Frontal cortex (tissue), 4 donors: ENCODE results near the gene MRPL16. TPM values are rescaled to one million over a fixed set of nuclear protein-coding genes. Genes with fewer than 3 reads are reported as not detected.
"Not testable (repeated sequence)": the region's sequence is repeated elsewhere in the genome, so short reads cannot be mapped to it uniquely, and the experiment has no call there.

Experiments
- DNase-seq, 2 donors: peaks; one replicate each; pipeline ENCODE4 v3.0.0; 2012; ENCODE audit warnings: low spot score in 2 of 2
- FAIRE-seq: peaks from 2 replicates; lab custom pipeline; 2012; peaks lifted over from hg19 to GRCh38; lab: Jason Lieb, UNC
- total RNA-seq: library from RNA; depleted of rRNA; stranded (reverse); fragments of >200 nt; gene quantifications from one replicate; pipeline ENCODE4 v1.2.3, GENCODE V29; 2014
- donor health status: control.
- donor health status: control.
- donor health status: control.

MRPL16 gene
- total RNA-seq, 1 donor from 2014 or later = 31.8 TPM

- DNase-seq (no peak), FAIRE-seq (no peak)
These were observed 3.4 kb upstream of the MRPL16 start for GRCh38 chr11:59814021-59814420.

- DNase-seq (no peak), FAIRE-seq (no peak)
These were observed 2.8 kb upstream of the MRPL16 start for GRCh38 chr11:59813364-59813763.

- no peak for FAIRE-seq
These were observed 1.6 kb upstream of the MRPL16 start for GRCh38 chr11:59812220-59812619.

GRCh38 chr11:59810911-59811259 lies 307 bp upstream of the MRPL16 start:
- DNase-seq (no peak), FAIRE-seq (no peak)

More at GRCh38 chr11:59812220-59812619, 1.6 kb upstream of the MRPL16 start:
- no peak for DNase-seq

GRCh38 chr11:59807047-59807610 lies 3.4 kb downstream of the MRPL16 start:
- DNase-seq = no peak
- FAIRE-seq = no peak

- DNase-seq (no peak), FAIRE-seq (no peak)
These were observed 6.5 kb downstream of the MRPL16 start for GRCh38 chr11:59804061-59804460.

- DNase-seq (peak; percentile 35 to 38), FAIRE-seq (peak; percentile 81)
These were observed 7.9 kb downstream of the MRPL16 start for GRCh38 chr11:59802639-59803176.

GRCh38 chr11:59801981-59802638 lies 8.5 kb downstream of the MRPL16 start:
- peak in 1 of 2 donors; percentile 31 for DNase-seq

GRCh38 chr11:59801160-59801706 lies 9.3 kb downstream of the MRPL16 start:
- no peak for FAIRE-seq
- DNase-seq = no peak

More at GRCh38 chr11:59801981-59802638, 8.5 kb downstream of the MRPL16 start:
- no peak for FAIRE-seq

- FAIRE-seq (no peak), DNase-seq (no peak)
These were observed 10.1 kb downstream of the MRPL16 start for GRCh38 chr11:59800390-59801025.

- FAIRE-seq (no peak), DNase-seq (no peak)
These were observed 16.2 kb downstream of the MRPL16 start for GRCh38 chr11:59794417-59794816.

GRCh38 chr11:59792507-59792906 lies 18.1 kb downstream of the MRPL16 start:
- no peak for FAIRE-seq
- no peak for DNase-seq

- FAIRE-seq (no peak), DNase-seq (no peak)
These were observed 18.9 kb downstream of the MRPL16 start for GRCh38 chr11:59791639-59792038.

GRCh38 chr11:59787816-59788215 lies 22.8 kb downstream of the MRPL16 start:
- DNase-seq (no peak), FAIRE-seq (no peak)

- no peak for FAIRE-seq
These were observed 23.4 kb downstream of the MRPL16 start for GRCh38 chr11:59787255-59787588.

GRCh38 chr11:59785818-59786217 lies 24.8 kb downstream of the MRPL16 start:
- DNase-seq = no peak
- no peak for FAIRE-seq

More at GRCh38 chr11:59787255-59787588, 23.4 kb downstream of the MRPL16 start:
- DNase-seq = no peak

- not testable (repeated sequence) for DNase-seq, FAIRE-seq
These were observed 26.1 kb downstream of the MRPL16 start for GRCh38 chr11:59784441-59784840.

- DNase-seq = no peak
- no peak for FAIRE-seq
These were observed 26.9 kb downstream of the MRPL16 start for GRCh38 chr11:59783632-59784090.

- no peak for FAIRE-seq
These were observed 28.5 kb downstream of the MRPL16 start for GRCh38 chr11:59782080-59782479.

GRCh38 chr11:59779487-59779886 lies 31.1 kb downstream of the MRPL16 start:
- no peak for FAIRE-seq

More at GRCh38 chr11:59782080-59782479, 28.5 kb downstream of the MRPL16 start:
- no peak for DNase-seq

GRCh38 chr11:59778122-59778521 lies 32.5 kb downstream of the MRPL16 start:
- FAIRE-seq (no peak), DNase-seq (no peak)

More at GRCh38 chr11:59779487-59779886, 31.1 kb downstream of the MRPL16 start:
- no peak for DNase-seq
